Measurements from ENCODE around the gene EHMT1.
"Not testable (repeated sequence)": the region's sequence is repeated elsewhere in the genome, so short reads cannot be mapped to it uniquely, and the experiment has no call there.

EHMT1 gene

GRCh38 chr9:137619240-137620047 lies 639 bp downstream of the EHMT1 start:
- DNase-seq: no peak

GRCh38 chr9:137620048-137620405 lies 1.2 kb downstream of the EHMT1 start:
- no peak for DNase-seq

GRCh38 chr9:137620581-137620980 lies 1.8 kb downstream of the EHMT1 start:
- DNase-seq: no peak

- DNase-seq: no peak
These were observed 2.4 kb downstream of the EHMT1 start for GRCh38 chr9:137621131-137621757.

- DNase-seq: not testable (repeated sequence)
These were observed 3.4 kb downstream of the EHMT1 start for GRCh38 chr9:137622211-137622610.

GRCh38 chr9:137626464-137626863 lies 7.7 kb downstream of the EHMT1 start:
- DNase-seq: no peak

GRCh38 chr9:137627406-137627805 lies 8.6 kb downstream of the EHMT1 start:
- not testable (repeated sequence) for DNase-seq

GRCh38 chr9:137630126-137630525 lies 11.3 kb downstream of the EHMT1 start:
- DNase-seq: no peak

- no peak for DNase-seq
These were observed 11.9 kb downstream of the EHMT1 start for GRCh38 chr9:137630679-137631078.

GRCh38 chr9:137631345-137632229 lies 12.8 kb downstream of the EHMT1 start:
- no peak for DNase-seq

- DNase-seq: no peak
These were observed 13.7 kb downstream of the EHMT1 start for GRCh38 chr9:137632230-137633161.

GRCh38 chr9:137634016-137634415 lies 15.2 kb downstream of the EHMT1 start:
- no peak for DNase-seq

GRCh38 chr9:137638680-137639079 lies 19.9 kb downstream of the EHMT1 start:
- DNase-seq: no peak

GRCh38 chr9:137639303-137640051 lies 20.7 kb downstream of the EHMT1 start:
- no peak for DNase-seq

- no peak for DNase-seq
These were observed 22.1 kb downstream of the EHMT1 start for GRCh38 chr9:137640862-137641261.

- no peak for DNase-seq
These were observed 23.4 kb downstream of the EHMT1 start for GRCh38 chr9:137642118-137642601.

- DNase-seq: no peak
These were observed 24.1 kb downstream of the EHMT1 start for GRCh38 chr9:137642892-137643291.

- DNase-seq: no peak
These were observed 25.1 kb downstream of the EHMT1 start for GRCh38 chr9:137643921-137644320.

- no peak for DNase-seq
These were observed 26.4 kb downstream of the EHMT1 start for GRCh38 chr9:137645211-137645610.

- DNase-seq: no peak
These were observed 27.5 kb downstream of the EHMT1 start for GRCh38 chr9:137646341-137646740.

GRCh38 chr9:137647096-137647714 lies 28.4 kb downstream of the EHMT1 start:
- DNase-seq: no peak
